ENCODE data around the gene GAMT.
A peak's percentile ranks its signal among the peaks of the same experiment; 100 is the strongest.

GAMT gene

DNA sequence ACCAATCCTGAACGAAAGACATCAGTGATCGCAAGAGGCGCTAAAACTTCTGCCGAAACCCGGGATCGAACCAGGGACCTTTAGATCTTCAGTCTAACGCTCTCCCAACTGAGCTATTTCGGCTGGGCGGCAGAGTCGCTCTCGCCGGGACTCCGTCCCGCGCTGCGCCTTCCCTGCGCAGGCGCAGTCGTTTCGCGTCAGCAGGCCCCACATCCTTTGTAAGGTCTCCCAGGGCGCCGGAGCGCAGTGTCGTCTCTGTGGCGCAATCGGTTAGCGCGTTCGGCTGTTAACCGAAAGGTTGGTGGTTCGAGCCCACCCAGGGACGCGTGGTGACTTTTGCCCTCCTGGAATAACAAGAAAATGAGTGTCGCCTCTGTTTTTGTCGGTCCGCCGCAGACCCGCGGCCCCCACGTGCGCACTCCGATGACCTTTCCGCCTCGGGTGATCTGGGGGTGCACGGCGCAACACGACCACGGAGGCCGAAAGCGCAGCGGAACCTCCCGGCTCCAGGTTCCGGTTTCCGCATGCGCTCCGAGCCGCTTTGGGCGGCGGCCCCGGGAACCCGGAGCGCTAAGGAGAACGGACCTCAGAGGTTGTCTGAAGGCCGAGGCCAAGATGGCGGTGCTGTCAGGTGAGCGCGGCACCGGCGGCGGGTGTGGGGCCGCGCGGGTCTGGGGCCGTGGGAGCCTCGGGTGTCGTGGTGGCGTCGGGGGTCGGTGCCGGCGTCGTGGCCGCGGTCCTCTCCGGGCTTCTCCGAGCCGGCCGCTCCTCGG, 17.8 kb downstream of the GAMT start, which contains the start of gene NDUFS7:
NDUFS7 (plus strand) TSS at position 596 of the 773 bp plus-strand sequence; CDS start at position 616, 20 bp downstream.
- peak; percentile 97 to 98 for DNase-seq

DNA sequence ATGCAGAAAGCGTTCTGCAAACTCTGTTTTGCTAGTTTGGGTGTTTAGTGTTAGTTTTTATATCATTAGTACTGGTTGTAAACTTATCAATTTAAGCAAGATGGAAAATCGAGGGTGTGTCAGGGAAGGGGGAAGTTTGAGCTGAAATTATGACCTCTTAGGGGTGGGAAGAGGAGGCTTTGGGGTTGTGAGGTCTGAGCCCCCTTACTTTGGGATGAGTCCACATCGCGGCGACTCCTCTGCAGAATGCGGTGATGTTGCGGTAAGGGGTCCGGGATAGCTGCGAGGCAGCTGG, 18.4 kb downstream of the GAMT start:
- DNase-seq: no peak

DNA sequence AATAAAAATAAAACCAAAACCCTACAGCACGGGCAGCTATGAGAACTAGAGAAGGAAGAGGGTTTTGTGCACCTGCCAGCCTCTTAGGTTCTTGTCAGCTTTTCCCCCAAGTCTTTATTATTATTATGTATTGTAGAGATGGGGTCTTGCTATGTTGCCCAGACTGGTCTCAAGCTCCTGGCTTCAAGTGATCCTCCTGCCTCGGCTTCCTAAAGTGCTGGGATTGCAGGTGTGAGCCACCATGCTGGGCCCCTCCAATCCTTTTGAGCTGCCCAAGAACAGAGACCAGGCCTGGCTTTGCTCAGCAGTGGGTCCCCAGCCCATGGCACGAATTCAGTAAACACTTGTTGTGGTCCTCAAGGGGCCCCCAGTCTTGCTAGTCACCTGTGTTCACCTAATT, 19.1 kb downstream of the GAMT start:
- no peak for DNase-seq

DNA sequence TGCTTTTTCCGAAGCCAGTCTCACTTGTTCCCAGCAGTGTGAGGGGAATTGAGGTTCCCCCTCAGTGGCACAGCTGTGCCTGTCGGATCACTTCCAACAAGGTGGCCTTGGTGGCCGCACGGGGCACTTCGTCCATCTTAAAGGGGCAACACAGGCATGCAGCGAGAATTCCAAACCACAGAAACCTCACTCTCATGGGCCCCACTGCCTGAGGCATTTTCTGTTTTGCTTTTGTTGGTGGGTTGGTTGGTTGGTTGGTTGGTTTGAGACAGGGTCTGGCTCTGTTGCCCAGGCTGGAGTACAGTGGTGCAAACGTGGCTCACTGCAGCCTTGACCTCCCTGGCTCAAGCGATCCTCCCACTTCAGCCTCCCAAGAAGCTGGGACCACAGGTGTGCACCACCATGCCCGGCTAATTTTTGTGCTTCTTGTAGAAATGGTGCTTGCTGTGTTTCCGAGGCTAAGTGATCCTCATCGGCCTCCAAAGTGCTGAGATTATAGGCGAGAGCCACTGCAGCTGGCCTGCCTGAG, 21.3 kb downstream of the GAMT start:
- DNase-seq: no peak

DNA sequence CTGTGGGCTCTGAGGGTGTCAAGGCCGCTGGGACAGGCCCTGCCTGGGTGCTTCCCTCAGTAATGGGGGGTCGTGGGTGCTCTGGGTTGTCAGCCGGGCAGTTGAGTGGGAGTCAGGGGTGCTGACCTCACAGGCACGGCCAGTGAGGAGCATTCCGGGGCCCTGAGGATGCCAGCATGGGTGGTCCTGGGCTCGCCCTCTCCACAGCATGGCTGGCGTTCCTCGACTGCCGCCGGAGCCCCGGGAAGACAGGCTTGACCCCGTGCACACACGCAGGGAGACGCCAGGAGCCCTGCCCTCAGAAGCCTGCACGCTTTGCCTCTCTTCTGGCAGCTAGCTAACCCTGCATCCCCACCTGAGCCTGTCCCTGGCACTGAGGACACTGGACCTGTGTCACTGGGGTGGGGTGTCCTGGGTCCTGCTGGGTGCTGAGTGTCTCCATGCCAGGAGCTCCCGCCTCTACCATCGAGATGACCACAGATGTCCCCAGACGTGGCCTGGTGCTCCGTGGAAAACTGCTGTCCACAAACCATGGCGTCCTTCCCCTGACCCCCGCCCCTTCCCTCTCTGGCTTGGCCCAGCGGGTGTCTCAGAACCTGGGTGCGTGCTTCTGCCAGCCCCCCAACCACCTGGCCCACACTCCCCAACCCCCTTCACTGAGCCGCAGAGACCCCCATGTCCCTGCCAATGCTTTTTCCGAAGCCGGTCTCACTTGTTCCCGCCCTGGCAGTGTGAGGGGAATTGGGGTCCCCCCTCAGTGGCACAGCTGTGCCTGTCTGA, 22.0 kb downstream of the GAMT start:
- DNase-seq: no peak

DNA sequence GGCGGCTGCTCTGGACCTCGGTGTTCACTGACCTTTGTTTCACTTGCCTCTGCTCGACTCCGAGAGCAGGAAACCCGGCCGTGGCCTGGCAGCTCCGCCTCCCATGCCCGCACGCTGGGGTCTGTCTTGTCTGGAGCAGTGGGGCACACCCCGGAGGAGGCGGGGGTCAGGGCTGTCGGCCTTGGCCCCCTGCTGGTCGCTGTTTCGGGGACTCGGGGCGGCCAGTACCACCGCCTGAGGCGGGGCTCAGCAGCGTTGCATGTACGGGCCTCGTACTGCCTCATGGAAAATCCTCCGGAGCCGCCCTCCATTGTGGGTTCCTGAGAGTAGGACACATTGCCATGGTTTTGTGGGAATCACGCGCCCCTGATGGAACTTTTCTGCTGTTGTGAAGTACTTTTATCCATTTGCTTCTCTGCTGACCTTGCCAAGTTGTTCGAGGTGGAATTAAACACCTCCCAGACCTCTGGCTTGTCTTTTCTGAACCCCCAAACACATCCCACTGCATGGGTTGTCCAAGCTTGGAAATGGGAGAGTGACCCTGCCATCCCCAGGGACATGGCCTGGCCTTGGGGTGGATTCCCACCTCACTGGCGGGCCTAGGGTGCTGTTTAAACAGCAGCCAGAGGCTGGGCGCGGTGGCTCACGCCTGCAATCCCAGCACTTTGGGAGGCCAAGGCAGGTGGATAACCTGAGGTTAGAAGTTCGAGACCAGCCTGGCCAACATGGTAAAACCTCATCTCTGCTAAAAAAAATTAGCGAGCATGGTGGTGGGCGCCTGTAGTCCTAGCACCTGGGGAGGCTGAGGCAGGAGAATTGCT, 23.2 kb downstream of the GAMT start:
- no peak for DNase-seq

DNA sequence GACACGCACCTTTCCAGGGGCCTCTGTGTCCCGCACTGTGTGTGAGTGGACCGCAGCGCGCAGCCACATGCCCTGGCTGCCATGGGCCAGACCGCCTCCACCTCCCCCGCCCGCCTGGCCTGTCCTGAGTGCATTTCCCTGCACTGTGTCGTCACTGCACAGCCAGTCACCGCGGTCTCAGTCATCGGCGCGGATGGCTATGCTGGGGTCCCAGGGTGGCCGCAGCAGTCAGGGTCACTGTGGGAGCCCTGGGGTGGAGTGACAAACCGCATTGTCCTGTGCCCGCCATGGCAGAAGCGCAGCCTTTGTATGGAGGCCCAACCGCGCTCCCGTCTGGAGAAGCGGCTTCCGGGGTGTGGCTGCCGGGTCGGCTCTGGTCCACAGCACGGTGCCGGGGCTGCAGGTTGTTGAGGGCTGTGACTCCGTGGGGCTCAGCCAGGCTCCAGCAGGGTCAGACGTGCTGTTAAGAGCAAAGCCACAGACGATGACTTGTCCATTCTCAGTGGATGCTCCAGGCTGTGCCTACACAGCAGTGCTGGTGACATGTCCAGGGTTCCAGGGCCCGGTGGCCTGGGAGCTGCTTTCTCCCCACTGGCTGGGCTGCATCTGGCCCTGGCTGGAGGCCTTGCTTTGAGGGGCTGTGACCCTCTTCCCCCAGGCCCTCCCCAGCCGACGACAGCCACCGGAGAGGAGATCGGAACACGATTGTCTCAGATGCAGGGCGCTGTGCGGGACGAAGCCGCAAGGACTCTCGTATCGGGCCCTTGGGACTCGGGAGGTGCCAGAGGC, 24.0 kb downstream of the GAMT start:
- DNase-seq: no peak

DNA sequence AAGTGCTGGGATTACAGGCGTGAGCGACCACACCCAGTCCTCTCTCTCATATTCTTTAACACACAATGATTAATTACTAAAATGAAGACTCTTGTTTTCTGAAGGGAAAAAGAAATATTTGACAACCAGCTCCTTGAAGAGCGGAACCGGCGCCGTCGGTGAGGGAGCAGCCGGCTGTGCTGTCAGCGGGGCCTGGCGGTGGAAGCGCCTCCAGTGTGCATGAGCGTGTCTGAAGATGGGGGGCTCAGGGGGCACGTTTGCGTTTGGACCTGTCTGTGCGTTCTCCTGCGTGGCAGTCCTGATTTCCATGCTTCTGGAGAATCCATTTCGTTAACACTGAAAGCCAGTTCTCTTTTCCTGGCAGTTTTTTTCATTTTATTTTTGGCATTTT, 24.9 kb downstream of the GAMT start:
- no peak for DNase-seq

DNA sequence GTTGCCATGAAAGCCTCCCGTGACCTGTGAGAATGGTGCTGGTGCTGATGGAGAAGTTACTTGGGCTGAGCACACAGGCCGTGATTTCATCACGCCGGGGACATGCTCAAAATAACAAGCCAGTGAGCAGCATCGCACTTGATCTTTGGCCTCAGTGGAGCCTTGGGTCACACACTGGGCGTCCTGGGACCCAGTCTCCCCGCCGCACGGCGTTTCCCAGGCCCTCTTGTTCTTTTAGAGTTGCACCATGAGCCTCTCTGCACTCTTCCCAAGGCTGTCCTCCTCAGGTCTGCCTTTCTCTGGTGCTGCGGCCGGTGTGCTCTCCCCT, 27.1 kb downstream of the GAMT start:
- DNase-seq: no peak

DNA sequence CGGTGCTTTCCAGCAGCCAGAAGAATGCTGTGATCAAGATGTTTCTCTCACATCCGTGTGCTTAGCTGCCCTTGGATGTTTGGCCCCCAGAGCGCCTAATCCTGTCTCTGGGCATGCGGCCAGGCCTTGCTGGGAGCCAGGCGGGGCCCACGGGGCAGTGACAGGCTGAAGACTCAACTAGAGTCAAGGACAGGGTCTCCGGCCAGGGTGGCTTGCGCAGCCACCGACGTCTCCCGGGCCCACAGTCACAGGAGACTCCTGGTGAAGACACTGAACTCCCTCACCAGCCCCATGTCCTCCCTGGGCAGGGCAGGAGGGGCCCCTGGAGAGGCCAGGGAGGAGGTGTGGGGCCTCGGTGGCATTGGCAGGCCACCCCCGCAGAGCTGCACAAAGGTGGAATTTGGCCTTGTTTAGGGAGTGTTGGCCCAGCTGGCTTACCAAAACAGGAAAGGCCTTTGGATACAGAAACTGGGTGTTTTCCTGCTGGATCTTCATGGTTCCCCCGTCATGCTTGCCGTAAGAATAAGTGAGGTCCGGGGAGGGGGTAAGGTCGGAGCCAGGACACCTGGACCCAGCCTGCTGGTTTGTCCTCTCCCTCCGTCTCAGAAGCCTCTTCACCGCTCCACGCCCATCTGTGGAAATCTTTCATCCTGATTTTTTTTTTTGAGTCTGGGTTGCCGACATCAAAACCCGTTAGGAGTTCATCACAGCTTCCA, 27.6 kb downstream of the GAMT start:
- no peak for DNase-seq

DNA sequence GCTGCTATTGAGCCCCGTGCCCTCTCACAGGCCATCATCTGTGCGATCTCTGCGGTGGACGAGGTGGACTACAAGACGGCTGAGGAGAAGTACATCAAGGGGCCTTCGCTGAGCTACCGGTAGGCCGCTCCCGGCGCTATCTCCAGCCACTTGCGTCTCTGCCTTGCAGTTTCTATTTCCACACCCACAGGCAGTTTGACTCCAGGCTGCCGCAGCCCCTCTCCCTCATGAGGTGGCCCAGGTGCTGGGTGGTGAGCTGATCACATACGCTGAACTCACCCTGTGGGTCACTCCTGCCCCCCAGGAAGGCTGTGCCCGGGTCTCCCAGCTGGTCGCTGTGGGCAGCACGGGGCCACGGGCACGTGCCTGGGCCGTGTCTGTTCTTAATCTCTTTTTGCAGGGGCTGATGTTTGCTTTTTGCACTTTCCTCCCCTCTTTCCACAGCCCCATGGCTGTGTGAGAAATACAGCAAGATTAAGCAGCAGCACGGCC, 28.3 kb downstream of the GAMT start:
- DNase-seq: no peak

DNA sequence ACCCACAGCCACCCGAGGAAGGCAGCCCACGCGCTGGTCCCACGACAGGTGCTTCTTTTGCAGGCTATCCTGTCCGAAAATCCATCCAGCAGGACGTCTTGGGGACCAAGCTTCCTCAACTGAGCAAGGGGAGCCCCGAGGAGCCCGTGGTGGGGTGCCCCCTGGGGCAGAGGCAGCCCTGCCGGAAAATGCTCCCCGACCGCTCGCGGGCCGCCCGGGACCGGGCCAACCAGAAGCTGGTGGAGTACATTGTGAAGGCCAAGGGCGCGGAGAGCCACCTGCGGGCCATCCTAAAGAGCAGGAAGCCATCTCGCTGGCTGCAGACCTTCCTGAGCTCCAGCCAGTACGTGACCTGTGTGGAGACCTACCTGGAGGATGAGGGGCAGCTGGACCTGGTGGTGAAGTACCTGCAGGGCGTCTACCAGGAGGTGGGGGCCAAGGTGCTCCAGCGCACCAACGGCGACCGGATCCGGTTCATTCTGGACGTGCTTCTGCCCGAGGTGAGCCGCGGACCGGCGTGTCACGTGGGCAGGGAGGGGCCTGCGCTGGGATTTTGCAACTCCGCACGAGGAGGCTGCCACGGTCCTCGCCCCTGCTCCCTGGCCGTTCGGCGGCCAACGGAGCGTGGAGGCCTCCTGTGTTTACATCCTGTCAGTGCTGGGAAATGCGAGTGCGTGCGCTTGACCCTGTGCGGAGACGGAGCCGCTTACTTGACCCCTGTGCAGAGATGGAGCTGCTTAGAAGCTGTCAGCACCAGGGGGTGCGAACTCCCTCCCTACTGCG, 30.6 kb downstream of the GAMT start:
- DNase-seq: no peak

DNA sequence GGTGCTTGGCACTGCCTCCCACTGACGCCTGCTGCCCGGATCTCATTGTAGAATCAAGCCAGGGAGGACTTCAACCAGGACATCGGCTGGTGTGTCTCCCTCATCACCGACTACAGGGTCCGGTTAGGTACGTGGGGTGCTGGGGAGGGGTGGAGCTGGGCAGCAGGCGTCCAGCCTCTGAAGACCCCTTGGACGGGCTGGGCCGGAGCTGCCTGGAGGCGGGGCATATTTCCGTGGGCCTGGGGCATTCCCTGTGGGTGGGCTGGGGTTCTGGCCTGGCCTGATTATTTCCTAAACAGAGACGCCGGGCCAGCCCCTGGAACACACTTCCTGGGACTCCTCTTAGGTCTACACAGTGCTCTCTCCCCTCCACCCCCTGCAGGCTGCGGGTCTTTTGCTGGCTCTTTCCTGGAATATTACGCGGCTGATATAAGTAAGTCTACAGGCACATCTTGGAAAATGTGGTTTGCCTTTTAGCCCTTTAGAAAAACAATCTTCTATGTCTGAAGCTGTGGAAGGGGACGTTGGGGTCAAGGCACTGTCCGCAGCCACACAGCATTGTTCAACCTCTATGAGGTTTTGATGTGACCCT, 32.0 kb downstream of the GAMT start:
- DNase-seq: no peak

DNA sequence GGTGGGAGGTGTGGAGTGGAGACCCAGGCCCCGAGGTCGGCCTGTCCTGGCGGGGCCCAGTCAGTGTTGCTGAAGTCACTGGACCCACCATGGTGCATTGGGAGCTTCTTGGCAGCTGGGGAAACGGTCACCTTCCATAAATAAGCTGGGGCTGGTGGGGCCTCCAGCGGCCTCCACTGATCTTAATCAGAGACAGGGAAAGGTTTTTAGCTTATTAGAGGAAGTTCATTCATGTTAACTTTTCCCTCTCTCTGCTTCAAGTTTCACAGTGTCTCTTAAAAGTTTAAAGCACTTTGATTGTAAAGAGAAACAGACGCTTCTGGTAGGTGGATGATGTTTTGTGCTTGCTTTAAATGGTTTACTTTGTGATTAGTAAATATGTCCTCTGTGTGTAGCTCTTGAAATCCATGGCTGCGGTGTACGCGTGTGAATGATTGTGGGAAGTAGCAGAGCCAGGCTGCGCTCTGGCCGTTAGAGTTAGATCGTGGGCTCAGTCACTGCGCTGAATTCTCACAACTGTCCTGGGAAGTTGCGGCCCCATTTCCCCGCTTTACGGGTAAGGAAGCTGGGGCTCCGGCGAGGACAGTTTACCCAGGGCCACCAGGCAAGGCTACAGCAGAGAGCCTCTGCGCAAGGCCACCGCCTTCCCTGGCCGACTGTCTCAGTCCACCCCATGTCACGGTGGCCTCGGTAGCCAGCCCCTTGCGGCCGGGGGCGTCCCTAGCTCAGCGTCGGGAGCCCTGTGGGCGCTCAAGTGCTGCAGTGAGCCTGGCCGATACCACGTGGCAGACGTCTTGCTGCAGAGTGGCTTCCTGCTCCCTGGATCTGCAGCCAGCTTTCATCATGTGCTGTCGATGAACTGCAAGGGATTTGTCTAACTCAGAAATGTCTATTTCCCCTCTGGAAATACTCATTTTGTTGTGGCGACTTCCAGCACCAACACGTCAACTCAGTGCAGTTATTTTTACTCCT, 34.2 kb downstream of the GAMT start:
- DNase-seq: no peak

DNA sequence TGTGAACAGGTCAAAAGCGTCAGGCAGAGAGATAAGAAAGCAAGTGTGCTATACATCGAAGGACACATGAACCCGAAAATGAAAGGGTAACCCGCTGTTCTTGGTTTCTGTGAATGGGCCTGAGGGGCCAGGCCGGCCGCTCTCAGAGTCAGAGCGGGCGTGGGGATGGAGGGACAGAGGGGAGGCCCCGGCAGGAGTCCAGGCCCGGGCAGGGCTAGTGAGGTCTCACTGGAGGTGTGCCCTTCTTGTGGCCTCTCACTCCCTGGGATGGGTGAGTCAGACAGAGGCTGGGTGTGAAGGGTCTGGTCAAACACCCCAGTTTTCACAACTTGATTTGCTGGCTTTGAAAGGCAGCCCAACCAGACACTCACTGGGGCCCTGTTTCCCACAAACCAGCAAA, 35.0 kb downstream of the GAMT start:
- no peak for DNase-seq

DNA sequence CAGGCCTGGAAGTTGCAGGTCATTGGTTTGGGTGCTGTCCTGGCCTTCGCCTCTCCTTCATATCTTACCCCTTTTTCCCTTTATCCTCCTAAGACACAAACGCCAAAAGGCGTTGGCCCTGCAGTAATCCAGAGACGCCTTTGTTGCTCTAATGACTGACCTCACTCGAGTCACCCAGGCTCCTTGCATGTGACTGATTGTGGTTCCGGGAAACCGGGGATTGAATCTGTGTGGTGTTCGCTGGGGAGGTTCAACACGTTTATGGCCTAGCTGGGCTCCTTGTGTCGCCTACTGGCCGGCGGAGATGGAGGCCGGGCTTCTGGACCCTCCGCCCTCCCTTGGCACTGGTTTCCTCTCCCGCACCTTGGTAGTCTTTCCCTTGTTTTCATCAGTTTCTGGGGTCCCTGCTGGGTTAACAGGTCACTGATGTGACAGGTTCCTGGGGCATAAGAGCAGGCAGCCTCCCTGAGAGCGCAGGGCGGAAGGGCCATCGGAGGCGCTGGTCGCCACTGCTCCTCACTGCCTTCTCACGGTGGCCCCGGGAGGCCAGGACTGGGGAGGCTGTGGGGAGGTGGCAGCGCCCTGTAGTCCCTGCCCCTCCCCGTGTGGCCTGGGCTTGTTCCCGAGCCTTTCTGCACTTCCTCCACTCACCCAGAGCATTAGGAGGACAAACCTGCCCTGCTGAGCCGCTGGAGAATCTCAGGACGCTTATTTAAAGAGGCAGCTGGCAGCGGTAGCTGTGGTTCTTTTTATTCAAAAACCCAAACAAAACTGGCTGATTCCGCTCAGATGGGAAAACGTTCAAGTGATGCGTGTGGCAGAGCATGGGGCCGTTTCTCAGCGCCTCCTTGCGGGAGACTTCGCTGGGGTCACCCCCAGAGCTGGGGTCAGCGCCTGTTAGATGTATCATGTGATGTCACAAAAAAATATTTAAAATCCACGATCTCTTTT, 35.7 kb downstream of the GAMT start:
- no peak for DNase-seq

DNA sequence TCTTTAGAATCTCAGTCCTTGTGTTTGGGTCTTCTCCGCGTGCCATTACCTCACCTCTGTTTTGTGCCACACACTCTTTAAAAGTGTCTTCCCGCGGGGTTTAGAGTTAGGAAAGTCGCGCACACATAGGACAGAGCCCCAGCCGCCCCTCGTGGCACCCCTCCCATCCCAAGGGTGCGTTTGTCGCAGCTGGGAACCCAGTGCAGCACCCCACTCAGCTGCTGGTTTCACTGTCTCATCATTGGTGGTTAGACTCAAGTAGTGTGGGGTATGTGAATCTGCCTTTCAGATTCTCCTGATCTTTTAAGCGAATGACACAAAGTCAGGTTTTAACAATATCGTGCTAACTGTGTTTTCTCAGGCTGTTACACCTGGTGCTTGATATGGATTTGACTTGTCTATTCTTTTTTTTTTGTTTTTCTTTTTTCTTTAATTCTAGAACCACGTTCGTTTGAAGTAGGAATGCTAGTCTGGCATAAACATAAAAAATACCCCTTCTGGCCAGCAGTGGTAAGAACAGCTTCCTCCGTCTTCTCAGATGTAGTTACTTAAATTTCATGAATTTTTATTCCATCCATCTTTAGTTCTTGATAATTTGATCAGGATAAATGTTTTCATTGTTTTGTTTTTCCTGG, 37.2 kb downstream of the GAMT start:
- peak in 1 of 2 experiments; percentile 40 for DNase-seq

DNA sequence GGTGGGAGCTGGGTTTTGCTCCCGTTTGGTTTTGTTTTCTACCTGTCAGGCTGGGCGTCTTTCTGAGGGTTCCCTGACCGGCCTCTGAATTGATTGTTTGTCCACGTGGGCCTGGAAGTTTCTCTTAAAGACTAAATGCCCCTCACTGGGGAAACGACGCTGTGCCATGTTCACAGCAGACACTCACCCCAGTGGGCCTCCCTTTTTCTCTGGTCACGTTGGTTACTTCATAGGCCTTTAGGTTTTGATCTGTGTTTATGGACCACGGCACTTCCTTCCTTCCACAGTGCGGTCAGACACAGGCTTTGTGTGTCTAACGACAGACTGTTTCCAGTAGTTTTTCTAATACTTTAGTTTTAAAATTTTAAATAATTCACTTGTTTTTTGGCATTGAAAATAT, 37.7 kb downstream of the GAMT start:
- no peak for DNase-seq

All from activated T-cell treated with anti-CD3 and anti-CD28 coated beads, Interleukin-2, amount 50 U/mL, for 48 hours (primary cell).